HepG2 (cell line): ENCODE measurements around the gene KRT79. TPM values are rescaled to one million over a fixed set of nuclear protein-coding genes. Genes with fewer than 3 reads are reported as not detected.

Experiments
- ATAC-seq: fragments of 200-7000 bp; cut with Tn5 transposase; 3 replicates; pipeline ENCODE4 v1.9.1; 2020; ENCODE audit warnings: mild to moderate bottlenecking, moderate library complexity
- BruUV-seq: library from RNA; stranded (reverse); fragments of 400-500 nt; replicated peaks from 2 replicates; lab custom pipeline; 2021; lab: Mats Ljungman, UMichigan
- CTCF ChIA-PET: fragments of 300-600 bp; formaldehyde crosslinking; extraction: SDS; loops from one replicate; lab custom pipeline; 2021; ENCODE audit warnings: low total read pairs, inconsistent platforms, low intra/inter-chr PET ratio; lab: Yijun Ruan, JAX
- POLR2A ChIA-PET: fragments of 350-600 bp; sonication (Branson Sonifier 250); formaldehyde crosslinking; loops from one replicate; lab custom pipeline; 2020; ENCODE audit warnings: antibody characterized with exemption, inconsistent platforms; lab: Yijun Ruan, JAX
- DNase-seq: peaks from one replicate; pipeline ENCODE4 v3.0.0-alpha.2; 2015; ENCODE audit warnings: low spot score
- FAIRE-seq: peaks from 3 replicates; lab custom pipeline; 2011; peaks lifted over from hg19 to GRCh38; lab: Jason Lieb, UNC
- H2AFZ ChIP-seq: one replicate; pipeline ENCODE4 v1.6.1; 2011; ENCODE audit warnings: low read length, inconsistent platforms
- H3K27ac ChIP-seq: fragments of 300-600 bp; 3 replicates; pipeline ENCODE4 v1.8.0; 2011; ENCODE audit warnings: mixed run types, mild to moderate bottlenecking, mixed read lengths, low read length, inconsistent platforms; ENCODE audit not compliant: insufficient read depth; ENCODE audit errors: extremely low read length
- H3K27me3 ChIP-seq, 2 experiments: fragments of 200-600 bp in 1 of 2; 2 replicates in 1 of 2; 3 replicates in 1 of 2; pipeline versions ENCODE4 v1.6.0 to v1.8.0; 2011; ENCODE audit warnings: low read length in 2 of 2, mild to moderate bottlenecking in 2 of 2, moderate library complexity in 2 of 2, inconsistent platforms in 1 of 2; ENCODE audit not compliant: insufficient read depth in 2 of 2, control insufficient read depth in 1 of 2
- H3K36me3 ChIP-seq, 2 experiments: fragments of 200-600 bp in 1 of 2; replicated peaks in 1 of 2; 2 replicates in 1 of 2; 3 replicates in 1 of 2; pipeline versions ENCODE4 v1.5.1 to v1.8.0; 2011; ENCODE audit warnings: low read length in 2 of 2, inconsistent platforms in 1 of 2; ENCODE audit not compliant: insufficient read depth in 2 of 2, control insufficient read depth in 1 of 2
- H3K4me1 ChIP-seq: 2 replicates; pipeline ENCODE4 v1.5.1; 2012; ENCODE audit warnings: low read length, inconsistent platforms; ENCODE audit not compliant: insufficient read depth
- H3K4me2 ChIP-seq: 2 replicates; pipeline ENCODE4 v1.6.0; 2011; ENCODE audit warnings: low read depth, low read length, inconsistent platforms
- H3K4me3 ChIP-seq, 3 experiments: fragments of 200-600 bp in 1 of 3; sonication (generic), shearing (Covaris generic) in 1 of 3; replicated peaks in 1 of 3; 2 replicates each; pipeline ENCODE4 v1.5.1; 2011 to 2016; ENCODE audit warnings: low read length in 3 of 3, inconsistent platforms in 2 of 3, low read depth in 2 of 3, mild to moderate bottlenecking in 2 of 3, control low read depth in 1 of 3, mixed read lengths in 1 of 3; ENCODE audit not compliant: insufficient read depth in 1 of 3
- H3K79me2 ChIP-seq: one replicate; pipeline ENCODE4 v1.6.1; 2011; ENCODE audit warnings: low read length, inconsistent platforms; ENCODE audit not compliant: insufficient read depth
- H3K9ac ChIP-seq: 2 replicates; pipeline ENCODE4 v1.6.0; 2011; ENCODE audit warnings: mild to moderate bottlenecking, low read depth, low read length, inconsistent platforms; ENCODE audit not compliant: insufficient read depth
- H3K9me3 ChIP-seq: 2 replicates; pipeline ENCODE4 v1.5.1; 2012; ENCODE audit warnings: mild to moderate bottlenecking, low read length
- H4K20me1 ChIP-seq: 2 replicates; pipeline ENCODE4 v1.6.0; 2011; ENCODE audit warnings: inconsistent platforms, mild to moderate bottlenecking, low read length, moderate library complexity; ENCODE audit not compliant: insufficient read depth
- BRD4 ChIP-seq: sonication (generic); formaldehyde crosslinking; IDR thresholded peaks from 2 replicates; pipeline ENCODE4 v1.4.0; 2020; ENCODE audit warnings: missing genetic modification reagents
- HINFP ChIP-seq: sonication (generic); formaldehyde crosslinking; IDR thresholded peaks from 2 replicates; pipeline ENCODE4 v1.4.0; 2020; ENCODE audit warnings: low read depth, mild to moderate bottlenecking, missing genetic modification reagents
- MTERF4 ChIP-seq: sonication (generic); formaldehyde crosslinking; IDR thresholded peaks from 2 replicates; pipeline ENCODE4 v1.8.0; 2023; ENCODE audit warnings: mild to moderate bottlenecking, missing genetic modification reagents
- PAX8 ChIP-seq: sonication (generic); formaldehyde crosslinking; IDR thresholded peaks from 2 replicates; pipeline ENCODE4 v1.8.0; 2022; ENCODE audit warnings: mild to moderate bottlenecking, missing genetic modification reagents, borderline replicate concordance
- PAXIP1 ChIP-seq: sonication (generic); formaldehyde crosslinking; conservative IDR thresholded peaks from 2 replicates; pipeline ENCODE4 v1.4.0; 2020; ENCODE audit warnings: mild to moderate bottlenecking, missing genetic modification reagents, moderate library complexity
- SNAI1 ChIP-seq: sonication (generic); formaldehyde crosslinking; IDR thresholded peaks from 2 replicates; pipeline ENCODE4 v1.5.0; 2020; ENCODE audit warnings: mild to moderate bottlenecking, missing genetic modification reagents, borderline replicate concordance
- ZBTB38 ChIP-seq: sonication (generic); formaldehyde crosslinking; IDR thresholded peaks from 2 replicates; pipeline ENCODE4 v1.5.1; 2020; ENCODE audit warnings: mild to moderate bottlenecking, missing genetic modification reagents
- ZNF501 ChIP-seq: sonication (generic); formaldehyde crosslinking; IDR thresholded peaks from 2 replicates; pipeline ENCODE4 v1.5.1; 2020; ENCODE audit warnings: mild to moderate bottlenecking, moderate library complexity, missing genetic modification reagents
- ZNF556 ChIP-seq: sonication (generic); formaldehyde crosslinking; IDR thresholded peaks from 2 replicates; pipeline ENCODE4 v1.4.0; 2020; ENCODE audit warnings: mild to moderate bottlenecking, missing genetic modification reagents, borderline replicate concordance
- ZNF605 ChIP-seq: sonication (generic); formaldehyde crosslinking; IDR thresholded peaks from 2 replicates; pipeline ENCODE4 v1.8.0; 2022; ENCODE audit warnings: mild to moderate bottlenecking, missing genetic modification reagents
- ZNF710 ChIP-seq: sonication (generic); formaldehyde crosslinking; IDR thresholded peaks from 2 replicates; pipeline ENCODE4 v1.5.0; 2020; ENCODE audit warnings: mild to moderate bottlenecking, missing genetic modification reagents, borderline replicate concordance
- ZNF839 ChIP-seq: sonication (generic); formaldehyde crosslinking; IDR thresholded peaks from 2 replicates; pipeline ENCODE4 v1.4.0; 2020; ENCODE audit warnings: missing genetic modification reagents, mild to moderate bottlenecking, borderline replicate concordance
- WGBS: methylation state at CpG from one replicate; pipeline ENCODE4 v1.1.6; 2017; ENCODE audit warnings: low lambda C conversion rate; 5-methylcytosine and 5-hydroxymethylcytosine counted together
- in situ Hi-C: cut with HindIII; loops from 2 replicates; pipeline ENCODE4 v1.10.0; 2017; ENCODE audit warnings: low pct_unique_long_range_greater_than_20kb; ENCODE audit not compliant: extremely low pct_ligation_motif_present
- intact Hi-C: fragments of 100-400 bp; cut with micrococcal nuclease; formaldehyde crosslinking; loops from one replicate; pipeline ENCODE4 v1.10.0; 2022; ENCODE audit not compliant: unreplicated experiment
- polyA plus RNA-seq, 8 experiments: library from polyadenylated mRNA; depleted of rRNA in 3 of 8; stranded (reverse) in 7 of 8; unstranded in 1 of 8; fragments of >200 nt; fragmentation: Illumina TruSeq in 4 of 8; extraction: Trizol in 4 of 8; gene quantifications; 2 replicates each; pipeline versions ENCODE4 v1.2.1 to v1.2.3, GENCODE V29; 2011 to 2016; ENCODE audit warnings: low read depth in 4 of 8, missing spikeins in 1 of 8, mixed read lengths in 1 of 8; ENCODE audit not compliant: insufficient read depth in 1 of 8
- total RNA-seq, 5 experiments: library from RNA; depleted of rRNA; stranded (reverse); fragments of >200 nt; fragmentation: Illumina TruSeq; extraction: Trizol; gene quantifications; 2 replicates each; pipeline ENCODE4 v1.2.3, GENCODE V29; 2016; ENCODE audit warnings: low read depth in 1 of 5

KRT79 gene
- total and polyA plus RNA-seq, 2 of the 13 experiments (the other 11 are each of a cell fraction or from before 2014, with no cell fraction given) = 0.09 TPM; not detected in 1

- Histone ChIP-seq H3K27ac (no peak overlapping the region), H3K27me3 (peaks cover 1 to 8% of the 10 kb centered on the region in 2 experiments; a peak in 2 of 5 replicates), H3K9ac (peak overlapping the region; percentile 66), H4K20me1 (no peaks in the 10 kb centered on the region), H2AFZ (no peak overlapping the region), H3K4me1 (peaks cover 48% of the 10 kb centered on the region), H3K4me3 (peak overlapping the region in 2 of 3 experiments; percentile 51 to 71; a peak in 4 of 6 replicates), H3K36me3 (no peaks in the 10 kb centered on the region), H3K79me2 (no peaks in the 10 kb centered on the region), H3K9me3 (no peaks in the 10 kb centered on the region), H3K4me2 (peak overlapping the region; percentile 89)
- DNase-seq = no peak
- no TSS peak for BruUV-seq
- in situ Hi-C loops = loop anchor here (5.0 kb wide), 2 partner anchors 491 to 731 kb away; partner anchors contain the start of gene KRT84
- intact Hi-C loops = loop anchor here (1.0 kb wide), 1 partner anchor 722 kb away; no protein-coding TSS in a partner anchor
- no peak for FAIRE-seq
- 63% methylated on average over 15 of the region's 17 CpGs for WGBS
- CTCF ChIA-PET = interaction anchor here (1.0 to 3.4 kb wide), 11 partner anchors 13 to 739 kb away, joined by 3 to 41 read pairs (median 8); no protein-coding TSS in a partner anchor
- 0 out of 3 replicates have a peak, but pooled peaks have one; percentile 1 for ATAC-seq
- POLR2A ChIA-PET = interaction anchor here (1.0 to 3.9 kb wide), 7 partner anchors 17 to 127 kb away, joined by 3 to 13 read pairs (median 6); partner anchors contain the start of genes EIF4B, KRT18 and KRT8
- TF ChIP-seq ZNF556 (CRISPR knock-in tag) (0 out of 2 replicates have a peak, but pooled peaks have one; percentile 31), ZBTB38 (CRISPR knock-in tag) (0 out of 2 replicates have a peak, but pooled peaks have one; percentile 35), BRD4 (CRISPR knock-in tag) (no peak), ZNF501 (CRISPR knock-in tag) (0 out of 2 replicates have a peak, but pooled peaks have one; percentile 5), ZNF839 (CRISPR knock-in tag) (0 out of 2 replicates have a peak, but pooled peaks have one; percentile 48), ZNF710 (CRISPR knock-in tag) (no peak), PAXIP1 (CRISPR knock-in tag) (0 out of 2 replicates have a peak, but pooled peaks have one; percentile 8), SNAI1 (CRISPR knock-in tag) (0 out of 2 replicates have a peak, but pooled peaks have one; percentile 10), ZNF605 (CRISPR knock-in tag) (0 out of 2 replicates have a peak, but pooled peaks have one; percentile 19), HINFP (0 out of 2 replicates have a peak, but pooled peaks have one; percentile 15), PAX8 (0 out of 2 replicates have a peak, but pooled peaks have one; percentile 33), MTERF4 (CRISPR knock-in tag) (peak; percentile 53; the same call in 1 of the 2 replicates)
Observed at GRCh38 chr12:52878507-52879393, 44.6 kb upstream of the KRT79 start.
